ENCODE results near the gene HECW1.

HECW1 gene

GRCh38 chr7:43612599-43613589 lies 500.4 kb downstream of the HECW1 start:
- peak; percentile 75 for DNase-seq (ENCODE audit: low spot score)
